ENCODE results near the gene FAM20B. TPM values are rescaled to one million over a fixed set of nuclear protein-coding genes. Genes with fewer than 3 reads are reported as not detected.
A peak's percentile ranks its signal among the peaks of the same experiment; 100 is the strongest.

Gene FAM20B
- total and polyA plus RNA-seq, 10 donors: 5.8 to 38.0 (median 24.7) TPM

DNA sequence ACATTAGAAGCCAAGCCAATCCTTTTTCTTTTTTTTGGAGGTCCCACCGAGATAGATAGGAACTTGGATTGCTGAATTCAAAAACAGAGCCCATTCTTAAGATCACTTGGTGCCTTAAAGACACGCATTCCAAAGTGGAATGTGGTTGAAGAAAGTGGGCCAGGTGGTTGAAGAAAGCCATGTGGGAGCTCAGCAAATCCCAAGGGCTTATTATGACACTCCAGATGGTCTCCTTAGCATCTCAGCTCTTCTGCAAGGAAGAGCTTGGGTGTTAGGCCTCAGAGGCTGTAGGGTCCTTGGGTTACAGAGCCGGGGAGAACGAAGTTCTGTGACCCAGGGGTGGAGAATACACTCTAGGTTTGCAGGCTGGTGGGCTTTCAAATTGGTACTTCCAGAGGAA is 69.7 kb downstream of the FAM20B start:
- H3K36me3 ChIP-seq: peaks cover 0 to 88% (median 57%) of the 10 kb centered on the region in 6 donors
- intact Hi-C loops (cut with DNase I; ENCODE audit: low total_unique reads): no loop called here

DNA sequence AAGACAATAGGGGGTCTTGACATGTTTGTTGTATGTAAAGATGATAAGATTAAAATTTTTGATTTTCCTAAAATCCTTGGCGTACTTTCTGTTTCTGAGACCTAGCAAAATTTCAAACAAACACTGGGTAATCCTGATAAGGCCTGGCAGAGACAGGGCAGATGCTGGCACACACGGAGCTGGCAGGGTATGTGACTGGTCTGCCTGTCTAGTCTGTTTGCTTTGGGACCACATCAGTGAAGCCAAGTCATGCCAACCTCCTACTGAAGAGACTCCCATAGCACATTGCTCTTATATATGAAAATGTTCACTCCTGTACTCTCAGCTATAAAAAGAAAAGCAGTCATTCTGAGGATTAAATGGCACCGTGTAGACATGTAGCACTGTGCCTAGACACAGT is 70.2 kb downstream of the FAM20B start:
- H3K27ac ChIP-seq: no peak overlapping the region
- intact Hi-C loops (cut with DNase I; ENCODE audit: low total_unique reads): no loop called here
- TF ChIP-seq, protein P1, sequence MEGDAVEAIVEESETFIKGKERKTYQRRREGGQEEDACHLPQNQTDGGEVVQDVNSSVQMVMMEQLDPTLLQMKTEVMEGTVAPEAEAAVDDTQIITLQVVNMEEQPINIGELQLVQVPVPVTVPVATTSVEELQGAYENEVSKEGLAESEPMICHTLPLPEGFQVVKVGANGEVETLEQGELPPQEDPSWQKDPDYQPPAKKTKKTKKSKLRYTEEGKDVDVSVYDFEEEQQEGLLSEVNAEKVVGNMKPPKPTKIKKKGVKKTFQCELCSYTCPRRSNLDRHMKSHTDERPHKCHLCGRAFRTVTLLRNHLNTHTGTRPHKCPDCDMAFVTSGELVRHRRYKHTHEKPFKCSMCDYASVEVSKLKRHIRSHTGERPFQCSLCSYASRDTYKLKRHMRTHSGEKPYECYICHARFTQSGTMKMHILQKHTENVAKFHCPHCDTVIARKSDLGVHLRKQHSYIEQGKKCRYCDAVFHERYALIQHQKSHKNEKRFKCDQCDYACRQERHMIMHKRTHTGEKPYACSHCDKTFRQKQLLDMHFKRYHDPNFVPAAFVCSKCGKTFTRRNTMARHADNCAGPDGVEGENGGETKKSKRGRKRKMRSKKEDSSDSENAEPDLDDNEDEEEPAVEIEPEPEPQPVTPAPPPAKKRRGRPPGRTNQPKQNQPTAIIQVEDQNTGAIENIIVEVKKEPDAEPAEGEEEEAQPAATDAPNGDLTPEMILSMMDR (IDR thresholded peaks at IDR 0.05 in 8 of 11, conservative IDR thresholded peaks at IDR 0.05 in 3 of 11): no peak
- TF ChIP-seq POLR2AphosphoS5 (IDR thresholded peaks at IDR 0.05) (no peak), POLR2A (IDR thresholded peaks at IDR 0.05) (no peak)
- peaks cover 0 to 87% (median 55%) of the 10 kb centered on the region in 6 donors for H3K36me3 ChIP-seq
- WGBS, 5 donors: 89 to 95% (median 91%) methylated on average over 3 of the region's 3 CpGs
- DNase-seq: no peak
- peaks cover 0 to 18% (median 10%) of the 10 kb centered on the region in 6 donors for H3K4me1 ChIP-seq
- H3K4me3 ChIP-seq: no peak overlapping the region
- H3K27me3 ChIP-seq (replicated peaks in 1 of 7): no peaks in the 10 kb centered on the region
- no peaks in the 10 kb centered on the region for H3K9me3 ChIP-seq

More for the DNA sequence above, 69.7 kb downstream of the FAM20B start:
- Histone ChIP-seq H3K4me1 (peaks cover 0 to 24% (median 14%) of the 10 kb centered on the region in 6 donors), H3K27ac (peak overlapping the region in 1 of 8 donors; percentile 33), H3K9me3 (no peaks in the 10 kb centered on the region), H3K4me3 (no peak overlapping the region), H3K27me3 (replicated peaks in 1 of 7) (no peaks in the 10 kb centered on the region)
- TF ChIP-seq, protein P1 (IDR thresholded peaks at IDR 0.05 in 8 of 11, conservative IDR thresholded peaks at IDR 0.05 in 3 of 11): no peak
- TF ChIP-seq POLR2AphosphoS5 (IDR thresholded peaks at IDR 0.05): no peak
- TF ChIP-seq POLR2A (IDR thresholded peaks at IDR 0.05): no peak
- DNase-seq: no peak
- WGBS, 5 donors: 89 to 96% (median 92%) methylated on average over 4 of the region's 4 CpGs

DNA sequence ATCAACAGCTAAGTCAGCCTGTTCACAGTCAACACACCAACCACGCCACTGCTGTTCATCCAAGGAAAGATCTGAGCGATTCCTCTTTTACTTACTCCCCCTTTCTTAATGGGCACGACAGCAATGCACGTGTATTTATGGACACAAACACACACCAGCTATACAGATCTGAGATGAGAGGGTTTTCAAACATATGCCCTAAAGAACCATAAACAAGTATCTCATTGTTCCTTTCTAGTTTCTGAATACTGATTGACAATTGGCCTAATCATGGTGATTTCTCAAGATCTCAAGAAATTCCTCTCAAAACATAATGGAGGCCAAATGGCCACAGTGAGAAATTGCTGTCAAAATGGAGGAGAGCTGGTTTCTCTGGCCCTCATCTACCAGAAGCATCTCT is 74.2 kb downstream of the FAM20B start:
- Histone ChIP-seq H3K36me3 (peaks cover 0 to 55% (median 24%) of the 10 kb centered on the region in 6 donors), H3K4me3 (no peak overlapping the region), H3K9me3 (no peaks in the 10 kb centered on the region), H3K27me3 (replicated peaks in 1 of 7) (no peaks in the 10 kb centered on the region), H3K4me1 (no peaks in the 10 kb centered on the region), H3K27ac (no peak overlapping the region)
- 93 to 99% (median 97%) methylated on average over 4 of the region's 4 CpGs for WGBS, 5 donors
- intact Hi-C loops (cut with DNase I; ENCODE audit: low total_unique reads): no loop called here
- TF ChIP-seq POLR2AphosphoS5 (IDR thresholded peaks at IDR 0.05) (no peak), POLR2A (IDR thresholded peaks at IDR 0.05) (no peak)
- TF ChIP-seq, protein P1 (IDR thresholded peaks at IDR 0.05 in 8 of 11, conservative IDR thresholded peaks at IDR 0.05 in 3 of 11): no peak
- no peak for DNase-seq

DNA sequence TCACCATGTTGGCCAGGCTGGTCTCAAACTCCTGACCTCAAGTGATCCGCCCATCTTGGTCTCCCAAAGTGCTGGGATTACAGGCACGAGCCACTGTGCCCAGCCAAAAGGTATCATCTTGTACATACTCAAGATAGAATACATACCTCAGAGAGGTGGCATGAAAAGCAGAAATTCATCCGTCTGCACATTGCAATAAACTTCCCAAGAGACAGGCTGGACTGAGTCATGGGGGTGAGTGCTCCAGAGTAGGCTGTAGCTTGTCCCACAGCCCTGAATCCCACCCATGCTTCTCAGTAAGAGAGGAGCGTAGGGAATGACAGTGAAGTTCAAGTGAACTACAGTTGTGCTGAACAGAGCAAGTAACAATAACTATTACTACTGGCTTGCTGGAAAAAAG is 75.9 kb downstream of the FAM20B start:
- Histone ChIP-seq H3K9me3 (no peaks in the 10 kb centered on the region), H3K4me1 (no peaks in the 10 kb centered on the region), H3K36me3 (peaks cover 0 to 40% (median 7%) of the 10 kb centered on the region in 6 donors), H3K27me3 (replicated peaks in 1 of 7) (no peaks in the 10 kb centered on the region), H3K4me3 (no peak overlapping the region), H3K27ac (no peak overlapping the region)
- WGBS, 5 donors: 92 to 100% (median 96%) methylated on average over 4 of the region's 4 CpGs
- no peak for DNase-seq
- intact Hi-C loops (cut with DNase I; ENCODE audit: low total_unique reads): no loop called here
- TF ChIP-seq POLR2AphosphoS5 (IDR thresholded peaks at IDR 0.05): no peak
- no peak for TF ChIP-seq POLR2A (IDR thresholded peaks at IDR 0.05)
- TF ChIP-seq, protein P1 (IDR thresholded peaks at IDR 0.05 in 8 of 11, conservative IDR thresholded peaks at IDR 0.05 in 3 of 11): no peak

All from spleen (tissue), 11 donors.